Smooth muscle cell (in vitro differentiated cells): Measurements from ENCODE around the gene CXCL8. TPM values are rescaled to one million over a fixed set of nuclear protein-coding genes. Genes with fewer than 3 reads are reported as not detected.

Experiments
- DNase-seq: peaks from one replicate; lab custom pipeline; 2025; ENCODE audit not compliant: unreplicated experiment; lab: John Stamatoyannopoulos, UW
- H2AFZ ChIP-seq: fragments of 200-600 bp; sonication (generic); 2 replicates; pipeline ENCODE4 v1.6.0; 2016; ENCODE audit warnings: antibody characterized with exemption, low read depth, mild to moderate bottlenecking
- H3F3A ChIP-seq: fragments of 200-600 bp; sonication (generic); 2 replicates; pipeline ENCODE4 v1.6.0; 2017; ENCODE audit warnings: antibody characterized with exemption, low read depth
- H3K27ac ChIP-seq: fragments of 200-600 bp; sonication (generic); 2 replicates; pipeline ENCODE4 v1.5.1; 2016; ENCODE audit warnings: low read depth, mild to moderate bottlenecking
- H3K27me3 ChIP-seq: fragments of 200-600 bp; sonication (generic); 2 replicates; pipeline ENCODE4 v1.6.1; 2016; ENCODE audit warnings: low read depth, mild to moderate bottlenecking
- H3K36me3 ChIP-seq: fragments of 200-600 bp; sonication (generic); 2 replicates; pipeline ENCODE4 v1.5.1; 2016; ENCODE audit warnings: low read depth
- H3K4me1 ChIP-seq: fragments of 200-600 bp; sonication (generic); 2 replicates; pipeline ENCODE4 v1.5.1; 2016; ENCODE audit warnings: low read depth
- H3K4me2 ChIP-seq: fragments of 200-600 bp; sonication (generic); 2 replicates; pipeline ENCODE4 v1.6.0; 2016; ENCODE audit warnings: mild to moderate bottlenecking
- H3K4me3 ChIP-seq: fragments of 200-600 bp; sonication (generic); 2 replicates; pipeline ENCODE4 v1.5.1; 2016; ENCODE audit warnings: mild to moderate bottlenecking
- H3K79me2 ChIP-seq: fragments of 200-600 bp; sonication (generic); 2 replicates; pipeline ENCODE4 v1.6.0; 2016; ENCODE audit warnings: low read depth, mild to moderate bottlenecking
- H3K9ac ChIP-seq: fragments of 200-600 bp; sonication (generic); 2 replicates; pipeline ENCODE4 v1.6.0; 2016; ENCODE audit warnings: low read depth
- H3K9me3 ChIP-seq: fragments of 200-600 bp; sonication (generic); replicated peaks from 2 replicates; pipeline ENCODE4 v1.5.1; 2016; ENCODE audit warnings: low read depth
- H4K20me1 ChIP-seq: fragments of 200-600 bp; sonication (generic); 2 replicates; pipeline ENCODE4 v1.6.0; 2016; ENCODE audit warnings: low read depth
- CTCF ChIP-seq: fragments of 200-600 bp; sonication (generic); IDR thresholded peaks from 2 replicates; pipeline ENCODE4 v1.5.1; 2017; ENCODE audit warnings: borderline replicate concordance, mild to moderate bottlenecking, antibody characterized with exemption; ENCODE audit not compliant: insufficient read depth, poor library complexity, severe bottlenecking
- WGBS: methylation state at CpG from one replicate; pipeline ENCODE4 v1.1.7; 2016; ENCODE audit warnings: low lambda C conversion rate; 5-methylcytosine and 5-hydroxymethylcytosine counted together
- polyA plus RNA-seq: library from polyadenylated mRNA; unstranded; fragments of >200 nt; fragmentation: Nextera tagmentation; extraction: Ambion mirVana; gene quantifications from 2 replicates; pipeline ENCODE4 v1.2.1, GENCODE V29; 2016
- total RNA-seq: library from RNA; depleted of rRNA; stranded (reverse); fragments of >200 nt; gene quantifications from 2 replicates; pipeline ENCODE4 v1.2.3, GENCODE V29; 2014

CXCL8 gene
- total and polyA plus RNA-seq, 2 experiments from 2014 or later = 8.7 to 37.9 TPM

- H4K20me1 ChIP-seq = no peaks in the 10 kb centered on the region
Observed at GRCh38 chr4:73713650-73714049, 26.7 kb upstream of the CXCL8 start.

GRCh38 chr4:73714647-73715046 lies 25.7 kb upstream of the CXCL8 start:
- peaks cover 4% of the 10 kb centered on the region for H3F3A ChIP-seq
- no peak overlapping the region for H3K4me3 ChIP-seq
- no peaks in the 10 kb centered on the region for H3K4me1 ChIP-seq
- H3K27ac ChIP-seq = no peak overlapping the region
- H4K20me1 ChIP-seq = no peaks in the 10 kb centered on the region
- no peak overlapping the region for H2AFZ ChIP-seq
- DNase-seq = no peak
- no peak for TF ChIP-seq CTCF
- no peaks in the 10 kb centered on the region for H3K36me3 ChIP-seq
- no peak overlapping the region for H3K4me2 ChIP-seq
- no peaks in the 10 kb centered on the region for H3K79me2 ChIP-seq
- H3K9ac ChIP-seq = no peak overlapping the region
- H3K27me3 ChIP-seq = no peaks in the 10 kb centered on the region
- WGBS = 90% methylated on average over 2 of the region's 2 CpGs
- H3K9me3 ChIP-seq = no peaks in the 10 kb centered on the region

More at GRCh38 chr4:73713650-73714049, 26.7 kb upstream of the CXCL8 start:
- no peaks in the 10 kb centered on the region for H3K36me3 ChIP-seq
- no peaks in the 10 kb centered on the region for H3K27me3 ChIP-seq
- DNase-seq = no peak
- no peaks in the 10 kb centered on the region for H3K9me3 ChIP-seq
- peaks cover under 1% of the 10 kb centered on the region for H3F3A ChIP-seq
- no peak overlapping the region for H3K4me3 ChIP-seq
- H3K27ac ChIP-seq = no peak overlapping the region
- H3K79me2 ChIP-seq = no peaks in the 10 kb centered on the region
- 89% methylated on average over 3 of the region's 3 CpGs for WGBS
- no peak overlapping the region for H3K4me2 ChIP-seq
- no peaks in the 10 kb centered on the region for H3K4me1 ChIP-seq
- H3K9ac ChIP-seq = no peak overlapping the region
- no peak for TF ChIP-seq CTCF
- H2AFZ ChIP-seq = no peak overlapping the region

- no peak for DNase-seq
- no peak overlapping the region for H2AFZ ChIP-seq
- H3K4me1 ChIP-seq = no peaks in the 10 kb centered on the region
- H3K9me3 ChIP-seq = no peaks in the 10 kb centered on the region
- H3K36me3 ChIP-seq = no peaks in the 10 kb centered on the region
- H3K4me3 ChIP-seq = no peak overlapping the region
- H3K4me2 ChIP-seq = no peak overlapping the region
- H4K20me1 ChIP-seq = no peaks in the 10 kb centered on the region
- WGBS = 94% methylated on average over 2 of the region's 2 CpGs
- no peak overlapping the region for H3K27ac ChIP-seq
- H3K79me2 ChIP-seq = no peaks in the 10 kb centered on the region
- no peak overlapping the region for H3K9ac ChIP-seq
- no peak for TF ChIP-seq CTCF
- no peaks in the 10 kb centered on the region for H3K27me3 ChIP-seq
- H3F3A ChIP-seq = peaks cover 4% of the 10 kb centered on the region
Observed at GRCh38 chr4:73715659-73716058, 24.7 kb upstream of the CXCL8 start.
